Cardiac fibroblast (primary cell): ENCODE data around the gene RIPK1.
A peak's percentile ranks its signal among the peaks of the same experiment; 100 is the strongest.

Experiments used
- DNase-seq, 2 donors: peaks; one replicate each; pipeline versions ENCODE4 v3.0.0 to v3.0.0-alpha.2; 2010; ENCODE audit warnings: low read depth in 2 of 2
- H3K4me3 ChIP-seq, 2 donors: replicated peaks in 1 of 2; 1 replicate in 1 of 2; 2 replicates in 1 of 2; pipeline ENCODE4 v1.5.1; 2011; ENCODE audit warnings: low read depth in 2 of 2, low read length in 2 of 2, mild to moderate bottlenecking in 2 of 2, moderate library complexity in 1 of 2
- CTCF ChIP-seq: IDR thresholded peaks from one replicate; pipeline ENCODE4 v1.5.1; 2011; ENCODE audit warnings: low read depth, mild to moderate bottlenecking, low read length, inconsistent platforms

The RIPK1 gene

GRCh38 chr6:3157131-3157933 lies 89.0 kb downstream of the RIPK1 start, which contains the start of gene TUBB2A:
Gene TUBB2A, minus strand, starts transcription at chr6:3157544. Its CDS starts 81 bp downstream, at chr6:3157463.
- DNase-seq = peak; percentile 77 to 91
- TF ChIP-seq CTCF = no peak
- peak within 1 kb of the TSS; percentile 78 to 84 for H3K4me3 ChIP-seq

- DNase-seq = peak in 1 of 2 donors; percentile 35
- H3K4me3 ChIP-seq = no peak overlapping the region
- TF ChIP-seq CTCF = no peak
Measured at GRCh38 chr6:3159805-3160781, 91.8 kb downstream of the RIPK1 start.

- DNase-seq = peak in 1 of 2 donors; percentile 33
- H3K4me3 ChIP-seq = no peak overlapping the region
- no peak for TF ChIP-seq CTCF
Measured at GRCh38 chr6:3162067-3162497, 93.8 kb downstream of the RIPK1 start.

GRCh38 chr6:3162565-3163247 lies 94.4 kb downstream of the RIPK1 start:
- H3K4me3 ChIP-seq = peak overlapping the region; percentile 65 to 69
- TF ChIP-seq CTCF = peak; percentile 9
- peak; percentile 71 to 79 for DNase-seq

- TF ChIP-seq CTCF = no peak
- DNase-seq = peak in 1 of 2 donors; percentile 35
- peak overlapping the region; percentile 65 to 69 for H3K4me3 ChIP-seq
Measured at GRCh38 chr6:3163248-3163594, 94.9 kb downstream of the RIPK1 start.

GRCh38 chr6:3164388-3164787 lies 96.1 kb downstream of the RIPK1 start:
- no peak for TF ChIP-seq CTCF

More at GRCh38 chr6:3164388-3164787, 96.1 kb downstream of the RIPK1 start:
- H3K4me3 ChIP-seq = no peak overlapping the region
- no peak for DNase-seq
